GM12864 (cell line): ENCODE data around the gene FRS2.

Experiments used
- DNase-seq: peaks from one replicate; pipeline ENCODE4 v3.0.0-alpha.2; 2011; ENCODE audit warnings: low read depth
- H3K4me3 ChIP-seq: 2 replicates; pipeline ENCODE4 v1.5.1; 2011; ENCODE audit warnings: mild to moderate bottlenecking, low read depth, low read length, control low read depth
- CTCF ChIP-seq: IDR thresholded peaks from 2 replicates; pipeline ENCODE4 v1.5.1; 2011; ENCODE audit warnings: low read depth, mild to moderate bottlenecking, moderate library complexity, low read length, control low read depth, inconsistent platforms; ENCODE audit errors: missing control alignments

Gene FRS2

GRCh38 chr12:69544087-69544486 lies 73.9 kb downstream of the FRS2 start:
- H3K4me3 ChIP-seq = no peak overlapping the region
- no peak for DNase-seq
- no peak for TF ChIP-seq CTCF

- H3K4me3 ChIP-seq = no peak overlapping the region
- no peak for DNase-seq
- TF ChIP-seq CTCF = no peak
Observed at GRCh38 chr12:69545081-69545480, 74.9 kb downstream of the FRS2 start.

GRCh38 chr12:69546693-69547438 lies 76.7 kb downstream of the FRS2 start:
- TF ChIP-seq CTCF = no peak
- no peak for DNase-seq
- no peak overlapping the region for H3K4me3 ChIP-seq

- DNase-seq = no peak
- TF ChIP-seq CTCF = no peak
- no peak overlapping the region for H3K4me3 ChIP-seq
Observed at GRCh38 chr12:69548687-69549086, 78.5 kb downstream of the FRS2 start.

GRCh38 chr12:69550569-69551350 lies 80.6 kb downstream of the FRS2 start:
- H3K4me3 ChIP-seq = no peak overlapping the region
- DNase-seq = no peak
- TF ChIP-seq CTCF = no peak

- TF ChIP-seq CTCF = no peak
- no peak overlapping the region for H3K4me3 ChIP-seq
- DNase-seq = no peak
Observed at GRCh38 chr12:69553628-69554248, 83.5 kb downstream of the FRS2 start.
